GM21576 (cell line): Measurements from ENCODE around the gene IQSEC2.

Experiments used
- ATAC-seq: cut with Tn5 transposase; IDR thresholded peaks from one replicate; pipeline ENCODE4 v1.9.1; 2021; ENCODE audit warnings: mild to moderate bottlenecking, moderate library complexity; ENCODE audit not compliant: unreplicated experiment

The IQSEC2 gene

GRCh38 chrX:53281321-53281822, at the start of gene IQSEC2:
IQSEC2 (minus strand) TSS chrX:53281584.
- ATAC-seq, result no peak

GRCh38 chrX:53330331-53330730, 48.9 kb upstream of the IQSEC2 start:
- no peak for ATAC-seq

GRCh38 chrX:53324803-53325202, 43.4 kb upstream of the IQSEC2 start:
- no peak for ATAC-seq

DNA sequence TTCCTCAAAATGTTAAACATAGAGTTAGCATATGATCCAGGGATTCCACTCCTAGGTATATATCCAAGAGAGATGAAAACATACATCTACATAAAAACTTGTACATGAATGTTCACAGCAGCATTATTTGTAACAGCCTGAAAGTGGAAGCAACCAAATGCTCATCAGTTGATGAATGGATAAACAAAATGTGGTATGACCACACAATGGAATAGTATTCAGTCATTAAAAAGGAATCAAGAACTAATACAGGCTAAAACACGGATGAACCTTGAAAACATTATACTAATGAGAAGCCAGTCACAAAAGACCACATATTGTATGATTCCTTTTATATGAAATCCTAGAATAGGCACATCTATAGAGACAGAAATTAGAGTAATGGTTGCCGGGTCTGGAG, 42.7 kb upstream of the IQSEC2 start:
- no peak for ATAC-seq

- ATAC-seq, result no peak
These were observed 41.8 kb upstream of the IQSEC2 start for GRCh38 chrX:53323196-53323595.

GRCh38 chrX:53321943-53322497, 40.6 kb upstream of the IQSEC2 start:
- ATAC-seq, result no peak

GRCh38 chrX:53321230-53321942, 40.0 kb upstream of the IQSEC2 start:
- no peak for ATAC-seq

- no peak for ATAC-seq
These were observed 39.3 kb upstream of the IQSEC2 start for GRCh38 chrX:53320543-53321229.

- ATAC-seq, result no peak
These were observed 38.5 kb upstream of the IQSEC2 start for GRCh38 chrX:53319614-53320542.

DNA sequence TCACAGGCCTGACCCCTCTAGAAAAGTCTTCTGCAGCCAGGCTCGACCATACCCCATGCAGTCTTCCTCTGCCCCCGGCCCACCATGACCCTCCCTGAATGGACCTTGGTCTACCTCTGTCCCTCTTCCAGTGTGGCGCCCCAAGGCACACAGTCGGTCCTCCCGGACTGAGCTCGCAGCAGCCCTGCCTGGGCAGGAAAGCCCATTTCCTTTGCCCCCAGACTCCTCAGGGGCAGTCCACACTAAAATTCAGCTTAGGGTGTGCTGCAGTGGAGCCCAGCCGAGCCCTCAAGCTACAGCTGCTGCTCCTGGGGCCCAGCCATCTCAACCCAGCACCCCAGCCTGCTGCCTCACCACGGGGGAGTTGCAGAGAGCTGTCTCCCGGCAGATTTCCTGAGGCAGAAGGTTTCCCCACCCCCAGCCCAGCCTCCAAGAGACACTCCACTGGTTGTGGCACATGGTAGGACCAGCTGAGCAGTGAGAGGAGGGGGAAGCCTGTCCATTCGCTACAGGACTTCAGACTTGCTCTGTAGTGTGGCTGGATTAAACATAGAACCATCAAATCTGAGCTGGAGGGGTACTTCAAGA, 37.5 kb upstream of the IQSEC2 start:
- ATAC-seq, result no peak

- ATAC-seq, result peak; percentile 55
These were observed 36.1 kb upstream of the IQSEC2 start for GRCh38 chrX:53317365-53318069.

DNA sequence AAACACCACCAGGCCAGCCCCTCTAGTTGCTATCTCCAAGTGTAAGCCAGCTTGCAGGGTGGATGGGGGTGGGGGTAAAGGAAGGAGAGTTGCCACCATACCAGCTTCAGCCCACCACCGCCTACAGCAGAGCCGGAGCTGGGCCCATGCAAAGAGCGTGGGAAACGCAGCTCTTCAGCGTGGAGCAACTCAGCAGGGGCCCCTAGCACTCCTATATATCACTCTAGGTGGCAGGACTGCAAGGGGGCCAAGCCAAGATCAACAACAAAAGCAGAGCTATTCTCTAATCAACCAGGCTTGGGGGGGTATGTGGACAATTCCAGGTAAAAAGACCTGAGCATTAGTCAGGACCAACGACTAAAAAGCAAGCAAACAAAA, 35.5 kb upstream of the IQSEC2 start:
- no peak for ATAC-seq

DNA sequence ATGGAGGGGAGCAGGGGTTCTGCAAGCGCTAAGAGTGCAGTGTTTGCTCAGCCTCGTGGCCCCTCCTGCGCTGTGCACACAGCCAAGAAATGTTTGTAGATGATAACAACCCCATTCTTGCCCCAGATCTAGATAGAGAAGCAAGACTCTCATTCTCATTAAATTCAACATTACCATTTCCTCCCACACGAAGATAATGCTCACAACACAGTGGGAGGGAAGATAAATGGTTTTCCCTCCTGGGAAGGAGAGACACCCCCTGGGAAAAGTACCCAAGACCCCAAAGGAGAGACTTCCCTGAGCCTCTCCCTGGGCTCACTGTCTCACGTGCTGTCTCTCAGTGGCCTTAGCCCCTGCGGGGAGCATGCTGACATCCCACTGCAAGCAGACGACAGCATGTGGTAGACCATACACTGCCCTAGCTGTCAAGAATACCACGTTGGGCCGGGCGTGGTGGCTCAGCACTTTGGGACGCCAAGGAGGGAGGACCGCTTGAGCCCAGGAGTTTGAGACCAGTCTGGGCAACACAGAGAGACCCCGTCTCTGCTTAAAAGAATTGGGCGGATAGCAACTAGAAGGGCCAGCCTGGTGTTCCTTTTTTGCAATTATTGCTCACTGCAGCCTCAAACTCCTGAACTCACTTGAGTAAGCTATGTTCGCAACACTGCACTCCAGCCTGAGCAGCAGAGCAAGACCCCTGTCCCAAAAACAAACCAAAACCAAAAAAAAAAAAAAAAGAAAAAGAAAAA, 34.9 kb upstream of the IQSEC2 start:
- no peak for ATAC-seq

DNA sequence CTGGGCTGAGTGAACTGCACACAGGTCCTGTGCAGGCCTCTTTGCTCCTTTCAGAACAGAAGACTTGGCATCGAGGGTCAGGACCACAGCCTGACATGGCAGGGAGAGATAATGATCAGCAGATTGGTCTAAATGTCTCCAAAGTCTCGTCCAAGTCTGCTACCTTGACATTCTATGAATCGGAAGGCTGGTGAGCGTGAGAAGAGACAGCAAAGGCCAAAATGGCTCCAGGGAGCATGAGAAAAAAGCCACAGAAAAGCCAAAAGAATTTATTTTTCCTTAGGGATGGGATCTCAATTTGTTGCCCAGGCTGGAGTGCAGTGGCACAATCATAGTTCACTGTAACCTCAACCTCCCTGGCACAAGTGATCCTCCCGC, 32.3 kb upstream of the IQSEC2 start:
- no peak for ATAC-seq

DNA sequence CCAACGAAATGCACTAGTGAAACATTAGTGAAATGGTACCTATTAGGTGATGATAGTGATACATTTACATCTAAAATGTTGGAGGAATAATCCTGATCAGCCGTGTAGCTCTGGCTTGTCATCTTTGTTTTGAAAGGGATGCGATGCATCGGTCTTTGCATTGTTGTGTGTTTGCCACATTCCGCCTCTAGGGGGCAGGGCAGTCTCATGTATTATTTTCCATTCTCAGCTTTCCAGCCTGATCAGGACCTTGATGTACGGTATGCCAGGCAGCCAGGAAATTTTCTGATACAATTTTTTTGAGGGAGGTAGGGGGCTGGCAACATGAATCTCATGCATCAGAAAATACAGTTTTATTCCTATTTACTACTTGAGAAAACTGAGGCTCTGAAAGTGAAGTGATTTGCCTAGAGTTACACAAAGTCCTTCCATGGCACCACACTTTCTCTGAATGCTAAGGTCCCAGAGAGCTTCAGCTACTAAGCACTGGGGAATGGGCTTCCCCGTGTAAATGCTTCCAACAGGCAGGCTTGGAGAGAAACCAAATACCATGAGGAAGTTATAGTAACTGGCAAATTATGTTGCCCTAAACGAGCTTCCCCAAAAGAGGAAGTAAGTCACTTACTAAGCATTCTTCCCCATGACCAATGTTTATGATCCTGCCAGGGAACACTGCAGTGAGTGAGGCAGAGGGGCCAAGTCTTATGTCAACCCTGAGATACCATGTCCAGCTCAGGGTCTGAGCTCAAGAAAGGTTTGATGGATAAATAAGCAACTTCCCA, 31.8 kb upstream of the IQSEC2 start:
- no peak for ATAC-seq

DNA sequence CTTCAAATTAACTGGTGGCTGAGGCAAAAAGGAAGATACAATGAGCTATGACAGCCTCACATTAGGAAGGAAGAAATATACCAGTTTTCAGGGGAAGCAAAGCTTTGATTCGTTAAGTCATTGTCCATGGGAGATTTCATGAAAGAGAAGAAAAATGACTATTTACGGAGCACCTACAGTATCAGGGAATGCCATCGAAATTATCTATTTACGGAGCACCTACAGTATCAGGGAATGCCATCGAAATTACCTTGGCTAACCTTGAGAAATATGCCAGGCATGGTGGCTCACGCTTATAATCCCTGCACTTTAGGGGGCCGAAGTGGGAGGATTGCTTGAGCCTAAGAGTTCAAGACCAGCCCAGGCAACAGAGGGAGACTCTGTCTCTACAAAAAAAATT, 28.5 kb upstream of the IQSEC2 start:
- no peak for ATAC-seq

- no peak for ATAC-seq
These were observed 27.5 kb upstream of the IQSEC2 start for GRCh38 chrX:53308836-53309235.
